Osteocyte (in vitro differentiated cells): Measurements from ENCODE around the gene EXTL1. TPM values are rescaled to one million over a fixed set of nuclear protein-coding genes. Genes with fewer than 3 reads are reported as not detected.
A peak's percentile ranks its signal among the peaks of the same experiment; 100 is the strongest.

Source experiments
- DNase-seq: peaks from one replicate; pipeline ENCODE4 v3.0.0; 2021; ENCODE audit warnings: mixed read lengths; ENCODE audit not compliant: unreplicated experiment; ENCODE audit errors: extremely low spot score
- H3K27ac Mint-ChIP-seq: one replicate; pipeline ENCODE4 v1.8.0; 2021; ENCODE audit warnings: mild to moderate bottlenecking, mixed read lengths; ENCODE audit not compliant: unreplicated experiment
- H3K27me3 Mint-ChIP-seq: one replicate; pipeline ENCODE4 v1.8.0; 2021; ENCODE audit warnings: mixed read lengths; ENCODE audit not compliant: unreplicated experiment
- H3K36me3 Mint-ChIP-seq: one replicate; pipeline ENCODE4 v1.8.0; 2021; ENCODE audit warnings: mixed read lengths; ENCODE audit not compliant: unreplicated experiment
- H3K4me1 Mint-ChIP-seq: one replicate; pipeline ENCODE4 v1.8.0; 2021; ENCODE audit warnings: mixed read lengths; ENCODE audit not compliant: unreplicated experiment
- H3K4me3 Mint-ChIP-seq: one replicate; pipeline ENCODE4 v1.8.0; 2021; ENCODE audit warnings: mild to moderate bottlenecking, moderate library complexity, mixed read lengths; ENCODE audit not compliant: unreplicated experiment
- H3K9me3 Mint-ChIP-seq: one replicate; pipeline ENCODE4 v1.8.0; 2021; ENCODE audit warnings: mixed read lengths; ENCODE audit not compliant: unreplicated experiment
- total RNA-seq: library from RNA; stranded (reverse); gene quantifications from 2 replicates; pipeline ENCODE4 v1.2.1, GENCODE V29; 2021
- TF ChIP-seq, protein P1 (sequence below): fragments of 200-600 bp; sonication (generic); IDR thresholded peaks from 2 replicates; pipeline ENCODE4 v1.5.0; 2021; ENCODE audit warnings: antibody characterized with exemption, mild to moderate bottlenecking, moderate library complexity

EXTL1 gene
- total RNA-seq, 1 donor from 2014 or later, result 0.30 TPM

DNA sequence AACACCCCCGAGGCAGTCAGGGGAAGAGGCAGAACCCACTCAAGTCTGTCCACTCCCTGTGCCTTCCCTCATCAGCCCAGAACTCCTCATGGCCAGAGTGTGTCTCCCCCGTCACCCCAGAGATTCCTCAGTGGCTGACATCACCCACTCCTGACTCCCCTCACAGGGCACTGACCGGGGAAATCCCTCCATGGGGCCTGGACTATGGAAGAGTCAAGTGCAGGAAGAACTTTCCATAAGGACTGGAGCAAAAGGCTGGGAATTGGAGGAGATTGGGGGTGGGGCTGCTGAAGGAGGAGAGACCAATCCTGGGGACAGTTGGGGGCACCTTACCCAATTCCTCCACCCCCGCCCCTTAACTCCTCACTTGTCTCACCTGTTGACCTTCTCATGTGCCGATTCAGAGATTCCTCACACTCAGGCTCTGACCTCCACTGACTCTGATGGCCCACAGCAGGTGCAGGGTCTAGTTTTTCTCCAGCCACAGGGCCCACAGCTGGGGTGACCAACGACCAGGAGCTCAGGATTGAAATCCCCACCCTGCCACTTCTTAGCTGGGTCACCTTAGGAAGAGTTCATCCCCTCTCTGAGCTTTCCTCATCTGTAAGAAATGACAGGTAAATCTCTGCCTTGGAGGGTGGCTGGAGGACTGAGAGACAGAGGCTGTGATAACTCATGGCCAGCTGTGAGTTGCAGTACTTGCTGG is 481 bp upstream of the EXTL1 start:
- DNase-seq, result no peak
- no peak overlapping the region for H3K27ac Mint-ChIP-seq

DNA sequence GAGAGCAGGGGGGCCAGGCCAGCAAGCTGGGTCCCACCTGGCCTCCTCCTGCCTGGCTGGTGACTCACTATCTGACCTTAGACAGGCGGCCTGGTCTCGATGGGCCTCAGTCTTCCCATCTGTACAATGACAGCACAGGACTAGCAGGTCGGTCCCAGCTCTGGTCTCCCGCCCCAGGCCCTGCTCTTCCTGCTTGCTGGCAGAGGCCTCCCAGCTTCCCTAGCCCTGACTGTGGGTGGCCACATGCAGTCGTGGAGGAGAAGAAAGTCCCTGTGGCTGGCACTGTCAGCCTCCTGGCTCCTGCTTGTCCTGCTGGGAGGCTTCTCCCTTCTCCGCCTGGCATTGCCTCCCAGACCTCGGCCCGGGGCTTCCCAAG is 817 bp downstream of the EXTL1 start:
- Mint-ChIP-seq H3K27ac (no peak overlapping the region), H3K9me3 (no peaks in the 10 kb centered on the region), H3K4me3 (no peak overlapping the region), H3K4me1 (peaks cover 31% of the 10 kb centered on the region), H3K36me3 (no peaks in the 10 kb centered on the region), H3K27me3 (no peaks in the 10 kb centered on the region)
- TF ChIP-seq, protein P1, sequence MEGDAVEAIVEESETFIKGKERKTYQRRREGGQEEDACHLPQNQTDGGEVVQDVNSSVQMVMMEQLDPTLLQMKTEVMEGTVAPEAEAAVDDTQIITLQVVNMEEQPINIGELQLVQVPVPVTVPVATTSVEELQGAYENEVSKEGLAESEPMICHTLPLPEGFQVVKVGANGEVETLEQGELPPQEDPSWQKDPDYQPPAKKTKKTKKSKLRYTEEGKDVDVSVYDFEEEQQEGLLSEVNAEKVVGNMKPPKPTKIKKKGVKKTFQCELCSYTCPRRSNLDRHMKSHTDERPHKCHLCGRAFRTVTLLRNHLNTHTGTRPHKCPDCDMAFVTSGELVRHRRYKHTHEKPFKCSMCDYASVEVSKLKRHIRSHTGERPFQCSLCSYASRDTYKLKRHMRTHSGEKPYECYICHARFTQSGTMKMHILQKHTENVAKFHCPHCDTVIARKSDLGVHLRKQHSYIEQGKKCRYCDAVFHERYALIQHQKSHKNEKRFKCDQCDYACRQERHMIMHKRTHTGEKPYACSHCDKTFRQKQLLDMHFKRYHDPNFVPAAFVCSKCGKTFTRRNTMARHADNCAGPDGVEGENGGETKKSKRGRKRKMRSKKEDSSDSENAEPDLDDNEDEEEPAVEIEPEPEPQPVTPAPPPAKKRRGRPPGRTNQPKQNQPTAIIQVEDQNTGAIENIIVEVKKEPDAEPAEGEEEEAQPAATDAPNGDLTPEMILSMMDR, result no peak
- no peak for DNase-seq

More for the DNA sequence above, 481 bp upstream of the EXTL1 start:
- Mint-ChIP-seq H3K36me3 (no peaks in the 10 kb centered on the region), H3K27me3 (no peaks in the 10 kb centered on the region), H3K4me1 (peaks cover 33% of the 10 kb centered on the region), H3K9me3 (no peaks in the 10 kb centered on the region), H3K4me3 (peak overlapping the region; percentile 80)
- TF ChIP-seq, protein P1, result no peak

DNA sequence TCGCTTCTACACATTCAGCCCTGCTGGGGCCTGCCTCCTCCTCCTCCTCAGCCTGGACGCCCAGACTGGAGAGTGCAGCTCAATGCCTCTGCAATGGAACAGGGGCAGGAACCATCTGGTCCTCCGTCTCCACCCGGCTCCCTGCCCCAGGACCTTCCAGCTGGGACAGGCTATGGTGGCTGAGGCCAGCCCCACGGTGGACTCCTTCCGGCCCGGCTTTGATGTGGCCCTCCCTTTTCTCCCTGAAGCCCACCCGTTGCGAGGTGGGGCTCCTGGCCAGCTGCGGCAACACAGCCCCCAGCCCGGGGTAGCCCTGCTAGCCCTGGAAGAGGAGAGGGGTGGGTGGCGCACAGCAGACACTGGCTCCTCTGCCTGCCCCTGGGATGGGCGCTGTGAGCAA is 1.4 kb downstream of the EXTL1 start:
- no peaks in the 10 kb centered on the region for H3K9me3 Mint-ChIP-seq
- no peak for DNase-seq
- H3K36me3 Mint-ChIP-seq, result no peaks in the 10 kb centered on the region
- H3K27ac Mint-ChIP-seq, result no peak overlapping the region
- TF ChIP-seq, protein P1, result no peak
- peaks cover 2% of the 10 kb centered on the region for H3K27me3 Mint-ChIP-seq
- H3K4me3 Mint-ChIP-seq, result no peak overlapping the region
- H3K4me1 Mint-ChIP-seq, result peaks cover 27% of the 10 kb centered on the region

DNA sequence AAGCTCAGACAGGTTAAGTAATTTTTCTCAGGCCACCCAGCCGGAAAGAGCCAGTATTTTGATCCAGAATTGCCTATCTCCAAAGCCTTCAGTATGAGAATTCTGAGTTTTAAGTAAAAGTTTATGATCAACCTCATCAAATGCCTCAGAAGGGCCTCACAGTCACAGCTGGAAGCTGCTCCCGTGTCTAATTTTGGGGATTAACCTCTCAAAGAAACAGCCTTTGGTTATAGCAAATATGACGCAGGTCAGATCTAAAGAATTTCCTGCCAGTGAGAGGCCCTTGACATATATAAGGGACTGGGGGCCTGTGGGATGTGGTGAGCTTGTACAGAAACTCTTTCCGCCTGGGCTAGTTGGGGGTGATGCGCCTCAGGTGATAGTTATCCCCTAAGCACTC is 2.3 kb downstream of the EXTL1 start:
- Mint-ChIP-seq H3K27ac (no peak overlapping the region), H3K36me3 (no peaks in the 10 kb centered on the region), H3K9me3 (no peaks in the 10 kb centered on the region), H3K4me3 (no peak overlapping the region), H3K4me1 (peaks cover 20% of the 10 kb centered on the region), H3K27me3 (peaks cover 2% of the 10 kb centered on the region)
- TF ChIP-seq, protein P1, result no peak
- no peak for DNase-seq

DNA sequence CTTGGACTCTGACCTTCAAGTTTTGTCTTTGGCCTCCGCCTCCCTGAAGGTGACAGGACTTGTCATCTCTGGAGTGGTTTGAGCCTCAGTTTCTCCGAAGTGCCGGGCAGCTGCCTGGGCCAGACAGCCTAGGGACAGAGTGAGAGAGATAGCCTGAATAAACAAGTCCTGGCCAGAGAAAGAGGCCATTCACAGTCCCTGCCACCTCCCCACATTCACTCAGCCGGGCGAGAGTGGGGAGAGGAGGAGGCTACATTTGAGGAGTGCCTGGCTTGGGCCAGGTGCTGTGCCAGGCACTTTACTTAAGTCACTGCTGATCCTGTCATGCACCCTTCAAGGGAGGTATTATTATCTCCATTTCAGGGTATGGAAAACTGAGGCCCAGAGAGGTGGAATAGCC is 3.5 kb downstream of the EXTL1 start:
- Mint-ChIP-seq H3K27ac (no peak overlapping the region), H3K36me3 (no peaks in the 10 kb centered on the region), H3K4me3 (no peak overlapping the region), H3K9me3 (no peaks in the 10 kb centered on the region), H3K4me1 (peaks cover 11% of the 10 kb centered on the region), H3K27me3 (peaks cover 2% of the 10 kb centered on the region)
- DNase-seq, result no peak
- TF ChIP-seq, protein P1, result no peak
